A673 (cell line): ENCODE measurements around the gene CTPS2. TPM values are rescaled to one million over a fixed set of nuclear protein-coding genes. Genes with fewer than 3 reads are reported as not detected.

Experiments used
- BruUV-seq: library from RNA; stranded (reverse); fragments of 400-500 nt; replicated peaks from 2 replicates; lab custom pipeline; 2021; lab: Mats Ljungman, UMichigan
- CTCF ChIA-PET: fragments of 300-600 bp; sonication (Branson Sonifier 250); formaldehyde crosslinking; loops from one replicate; lab custom pipeline; 2022; ENCODE audit warnings: antibody characterized with exemption; lab: Charles Lee
- POLR2A ChIA-PET: fragments of 300-600 bp; sonication (Branson Sonifier 250); formaldehyde crosslinking; loops from one replicate; lab custom pipeline; 2022; ENCODE audit warnings: antibody characterized with exemption; ENCODE audit not compliant: low non-redundant PET; lab: Charles Lee
- DNase-seq: peaks from one replicate; pipeline ENCODE4 v3.0.0-alpha.2; 2015; ENCODE audit warnings: low spot score
- H3K27ac ChIP-seq: fragments of 200-600 bp; sonication (generic); 2 replicates; pipeline ENCODE4 v1.5.1; 2016; ENCODE audit warnings: mixed run types, low read depth, mild to moderate bottlenecking, mixed read lengths, antibody characterized with exemption, low read length; ENCODE audit not compliant: poor library complexity, severe bottlenecking
- H3K27me3 ChIP-seq: fragments of 200-600 bp; sonication (generic); replicated peaks from 2 replicates; pipeline ENCODE4 v1.6.1; 2017; ENCODE audit warnings: mixed run types, low read depth, mild to moderate bottlenecking, mixed read lengths, antibody characterized with exemption, low read length; ENCODE audit not compliant: insufficient read depth, poor library complexity
- H3K36me3 ChIP-seq: fragments of 200-600 bp; sonication (generic); 2 replicates; pipeline ENCODE4 v1.6.1; 2016; ENCODE audit warnings: mixed run types, mild to moderate bottlenecking, mixed read lengths, antibody characterized with exemption, low read length; ENCODE audit not compliant: insufficient read depth, poor library complexity, severe bottlenecking
- H3K4me1 ChIP-seq: fragments of 200-600 bp; sonication (generic); 2 replicates; pipeline ENCODE4 v1.6.1; 2017; ENCODE audit warnings: mixed run types, mild to moderate bottlenecking, mixed read lengths, antibody characterized with exemption, low read length; ENCODE audit not compliant: insufficient read depth, poor library complexity, severe bottlenecking
- H3K4me3 ChIP-seq: fragments of 200-600 bp; sonication (generic); 2 replicates; pipeline ENCODE4 v1.5.1; 2016; ENCODE audit warnings: low read depth, mixed run types, mild to moderate bottlenecking, mixed read lengths, low read length; ENCODE audit not compliant: poor library complexity, severe bottlenecking
- H3K9me3 ChIP-seq: fragments of 200-600 bp; sonication (generic); 2 replicates; pipeline ENCODE4 v1.6.1; 2016; ENCODE audit warnings: mixed run types, low read depth, mild to moderate bottlenecking, mixed read lengths, antibody characterized with exemption, low read length; ENCODE audit not compliant: poor library complexity, severe bottlenecking
- CTCF ChIP-seq: fragments of 300-800, 200-600 bp; sonication (generic); conservative IDR thresholded peaks from 2 replicates; pipeline ENCODE4 v1.5.1; 2017; ENCODE audit warnings: low read depth, mild to moderate bottlenecking, antibody characterized with exemption, low read length, moderate library complexity, mixed read lengths
- EZH2 ChIP-seq: fragments of 200-600 bp; sonication (generic); IDR thresholded peaks from 2 replicates; pipeline ENCODE4 v1.6.1; 2017; ENCODE audit warnings: borderline replicate concordance, low read depth, mild to moderate bottlenecking, mixed read lengths, antibody characterized with exemption, low read length; ENCODE audit not compliant: poor library complexity, severe bottlenecking
- intact Hi-C: fragments of 100-400 bp; cut with micrococcal nuclease; formaldehyde crosslinking; loops from one replicate; pipeline ENCODE4 v1.10.0; 2022; ENCODE audit not compliant: unreplicated experiment
- total RNA-seq: library from RNA; stranded (reverse); gene quantifications from 2 replicates; pipeline ENCODE4 v1.2.3, GENCODE V29; 2021

CTPS2 gene
- total RNA-seq, 1 experiment from 2014 or later: 15.6 TPM

- POLR2A ChIA-PET: no interaction called here
- no peak overlapping the region for H3K27ac ChIP-seq
- no peak for DNase-seq
- peaks cover 21% of the 10 kb centered on the region for H3K27me3 ChIP-seq
- TF ChIP-seq EZH2: no peak
- no peak for TF ChIP-seq CTCF
- H3K4me3 ChIP-seq: no peak overlapping the region
- intact Hi-C loops: no loop called here
- no TSS peak for BruUV-seq
- H3K4me1 ChIP-seq: no peaks in the 10 kb centered on the region
- no peaks in the 10 kb centered on the region for H3K36me3 ChIP-seq
- no peaks in the 10 kb centered on the region for H3K9me3 ChIP-seq
- CTCF ChIA-PET: no interaction called here
Measured at GRCh38 chrX:16714504-16714903, 2.0 kb upstream of the CTPS2 start.

DNA sequence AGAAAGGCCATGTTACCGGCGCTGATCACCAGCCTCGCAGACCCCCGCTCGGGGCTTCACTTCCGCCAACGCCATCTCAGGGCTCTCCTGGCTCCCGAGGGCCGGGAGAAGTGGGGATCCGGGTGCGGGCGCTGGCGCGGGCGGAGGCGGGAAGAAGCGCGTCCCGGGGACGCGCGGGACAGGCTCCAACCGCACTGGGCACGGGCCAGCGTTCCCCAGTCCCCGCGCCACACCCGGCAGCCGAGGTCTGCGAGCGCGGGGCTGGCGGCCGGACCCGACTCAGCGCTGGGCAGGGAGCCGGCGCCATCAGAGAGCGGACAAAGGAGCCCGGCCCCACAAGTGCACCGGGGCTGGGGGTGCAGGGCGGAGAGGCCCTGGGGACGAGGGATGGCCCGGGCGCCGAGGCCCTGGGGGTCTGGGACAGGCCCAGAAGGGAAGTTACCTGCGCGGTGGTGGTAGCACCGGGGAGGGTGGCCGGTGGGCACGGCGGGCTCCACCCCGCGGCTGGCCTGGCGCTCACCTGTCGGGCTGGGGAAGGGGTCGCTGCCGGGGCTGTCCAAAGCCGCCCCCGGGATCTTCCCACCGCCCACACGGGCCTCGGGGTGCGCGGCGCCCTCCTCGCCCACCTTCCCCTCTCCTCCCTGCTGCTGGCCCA lies 449 bp downstream of the CTPS2 start:
- no peaks in the 10 kb centered on the region for H3K36me3 ChIP-seq
- peak overlapping the region; percentile 87 for H3K27ac ChIP-seq
- no peak for TF ChIP-seq EZH2
- TF ChIP-seq CTCF: no peak
- CTCF ChIA-PET: interaction anchor here (0.7 kb wide), 1 partner anchor 863 kb away, joined by 11 read pairs; no protein-coding TSS in a partner anchor
- POLR2A ChIA-PET: no interaction called here
- intact Hi-C loops: no loop called here
- H3K27me3 ChIP-seq: peaks cover 21% of the 10 kb centered on the region
- no peaks in the 10 kb centered on the region for H3K4me1 ChIP-seq
- peak; percentile 17 for DNase-seq
- no TSS peak for BruUV-seq
- peak overlapping the region; percentile 67 for H3K4me3 ChIP-seq
- no peaks in the 10 kb centered on the region for H3K9me3 ChIP-seq

GRCh38 chrX:16711219-16711811 lies 1.2 kb downstream of the CTPS2 start:
- intact Hi-C loops: no loop called here
- POLR2A ChIA-PET: no interaction called here

More at GRCh38 chrX:16711219-16711811, 1.2 kb downstream of the CTPS2 start:
- no TSS peak for BruUV-seq
- peak overlapping the region; percentile 67 for H3K4me3 ChIP-seq
- H3K27me3 ChIP-seq: peaks cover 21% of the 10 kb centered on the region
- no peaks in the 10 kb centered on the region for H3K4me1 ChIP-seq
- no peaks in the 10 kb centered on the region for H3K9me3 ChIP-seq
- CTCF ChIA-PET: no interaction called here
- DNase-seq: no peak
- H3K36me3 ChIP-seq: no peaks in the 10 kb centered on the region
- TF ChIP-seq CTCF: no peak
- TF ChIP-seq EZH2: no peak
- H3K27ac ChIP-seq: peak overlapping the region; percentile 87
